Type B pancreatic cell (in vitro differentiated cells): ENCODE results near the gene IFIT3. TPM values are rescaled to one million over a fixed set of nuclear protein-coding genes. Genes with fewer than 3 reads are reported as not detected.

ENCODE experiments used
- DNase-seq: peaks from one replicate; pipeline ENCODE4 v3.0.0; 2021; ENCODE audit warnings: mixed read lengths; ENCODE audit not compliant: unreplicated experiment; ENCODE audit errors: extremely low spot score
- H3K27ac Mint-ChIP-seq: 2 replicates; pipeline ENCODE4 v1.8.0; 2021; ENCODE audit warnings: mild to moderate bottlenecking, mixed read lengths
- H3K27me3 Mint-ChIP-seq: 2 replicates; pipeline ENCODE4 v1.8.0; 2021; ENCODE audit warnings: mixed read lengths
- H3K36me3 Mint-ChIP-seq: 2 replicates; pipeline ENCODE4 v1.8.0; 2021; ENCODE audit warnings: mixed read lengths
- H3K4me1 Mint-ChIP-seq: one replicate; pipeline ENCODE4 v1.8.0; 2021; ENCODE audit warnings: mixed read lengths; ENCODE audit not compliant: unreplicated experiment
- H3K4me3 Mint-ChIP-seq: 2 replicates; pipeline ENCODE4 v1.8.0; 2021; ENCODE audit warnings: mild to moderate bottlenecking, mixed read lengths
- H3K9me3 Mint-ChIP-seq: 2 replicates; pipeline ENCODE4 v1.8.0; 2021; ENCODE audit warnings: mixed read lengths
- CTCF ChIP-seq: fragments of 200-600 bp; sonication (generic); conservative IDR thresholded peaks from 2 replicates; pipeline ENCODE4 v1.5.0; 2021; ENCODE audit warnings: antibody characterized with exemption, mild to moderate bottlenecking
- total RNA-seq: library from RNA; stranded (reverse); gene quantifications from 2 replicates; pipeline ENCODE4 v1.2.1, GENCODE V29; 2021; ENCODE audit warnings: low replicate concordance

The IFIT3 gene
- total RNA-seq, 1 donor from 2014 or later: 4.9 TPM

GRCh38 chr10:89336241-89336640 lies 8.4 kb downstream of the IFIT3 start:
- peaks cover 18% of the 10 kb centered on the region for H3K4me1 Mint-ChIP-seq
- no peak for TF ChIP-seq CTCF
- no peak for DNase-seq
- H3K9me3 Mint-ChIP-seq: no peaks in the 10 kb centered on the region
- H3K4me3 Mint-ChIP-seq: no peak overlapping the region
- H3K27ac Mint-ChIP-seq: no peak overlapping the region
- H3K27me3 Mint-ChIP-seq: no peaks in the 10 kb centered on the region
- peaks cover 7% of the 10 kb centered on the region for H3K36me3 Mint-ChIP-seq

- no peak overlapping the region for H3K4me3 Mint-ChIP-seq
- no peaks in the 10 kb centered on the region for H3K27me3 Mint-ChIP-seq
- peaks cover 18% of the 10 kb centered on the region for H3K4me1 Mint-ChIP-seq
- no peak for TF ChIP-seq CTCF
- H3K27ac Mint-ChIP-seq: no peak overlapping the region
- H3K9me3 Mint-ChIP-seq: no peaks in the 10 kb centered on the region
- DNase-seq: no peak
- peaks cover 7% of the 10 kb centered on the region for H3K36me3 Mint-ChIP-seq
These were observed 9.7 kb downstream of the IFIT3 start for GRCh38 chr10:89337484-89337883.

- H3K27ac Mint-ChIP-seq: no peak overlapping the region
- H3K9me3 Mint-ChIP-seq: no peaks in the 10 kb centered on the region
- no peaks in the 10 kb centered on the region for H3K27me3 Mint-ChIP-seq
- no peak for DNase-seq
- TF ChIP-seq CTCF: no peak
- peaks cover 15% of the 10 kb centered on the region for H3K4me1 Mint-ChIP-seq
- peaks cover 7% of the 10 kb centered on the region for H3K36me3 Mint-ChIP-seq
- H3K4me3 Mint-ChIP-seq: no peak overlapping the region
These were observed 10.9 kb downstream of the IFIT3 start for GRCh38 chr10:89338713-89339112.

- Mint-ChIP-seq H3K27me3 (no peaks in the 10 kb centered on the region), H3K9me3 (no peaks in the 10 kb centered on the region), H3K4me1 (peaks cover 10% of the 10 kb centered on the region), H3K27ac (no peak overlapping the region), H3K36me3 (peaks cover 7% of the 10 kb centered on the region), H3K4me3 (no peak overlapping the region)
- TF ChIP-seq CTCF: no peak
- no peak for DNase-seq
These were observed 12.1 kb downstream of the IFIT3 start for GRCh38 chr10:89339875-89340274.

GRCh38 chr10:89341649-89342048 lies 13.9 kb downstream of the IFIT3 start:
- Mint-ChIP-seq H3K36me3 (peaks cover 7% of the 10 kb centered on the region), H3K4me3 (no peak overlapping the region), H3K27ac (no peak overlapping the region), H3K27me3 (no peaks in the 10 kb centered on the region), H3K9me3 (no peaks in the 10 kb centered on the region), H3K4me1 (peaks cover 15% of the 10 kb centered on the region)
- no peak for TF ChIP-seq CTCF
- DNase-seq: no peak
